Activated CD4-positive, alpha-beta T cell treated with anti-CD3 and anti-CD28 coated beads for 24 hours (primary cell): ENCODE measurements around the gene AHRR.
A peak's percentile ranks its signal among the peaks of the same experiment; 100 is the strongest.

Source experiments
- DNase-seq, 2 donors: peaks; one replicate each; pipeline ENCODE4 v3.0.0-alpha.2; 2020; ENCODE audit warnings: low read depth in 2 of 2

Gene AHRR

GRCh38 chr5:443239-444151 is 122.0 kb downstream of the AHRR start:
- no peak for DNase-seq

- no peak for DNase-seq
Measured at GRCh38 chr5:444226-444625, 122.7 kb downstream of the AHRR start.

GRCh38 chr5:445591-445990 is 124.1 kb downstream of the AHRR start:
- no peak for DNase-seq

GRCh38 chr5:446066-446882 is 124.8 kb downstream of the AHRR start:
- DNase-seq, result no peak

GRCh38 chr5:446883-447263 is 125.4 kb downstream of the AHRR start:
- DNase-seq, result no peak

GRCh38 chr5:447501-447900 is 126.0 kb downstream of the AHRR start:
- no peak for DNase-seq

- no peak for DNase-seq
Measured at GRCh38 chr5:448061-448765, 126.7 kb downstream of the AHRR start.

- no peak for DNase-seq
Measured at GRCh38 chr5:448766-449090, 127.2 kb downstream of the AHRR start.

GRCh38 chr5:449151-449550 is 127.6 kb downstream of the AHRR start:
- DNase-seq, result no peak

- no peak for DNase-seq
Measured at GRCh38 chr5:451587-452458, 130.3 kb downstream of the AHRR start.

- DNase-seq, result no peak
Measured at GRCh38 chr5:452978-453710, 131.6 kb downstream of the AHRR start.

GRCh38 chr5:453725-454481 is 132.4 kb downstream of the AHRR start:
- no peak for DNase-seq

GRCh38 chr5:454936-455335 is 133.4 kb downstream of the AHRR start:
- DNase-seq, result no peak

- DNase-seq, result no peak
Measured at GRCh38 chr5:455806-456205, 134.3 kb downstream of the AHRR start.

GRCh38 chr5:456351-457194 is 135.1 kb downstream of the AHRR start:
- no peak for DNase-seq

GRCh38 chr5:457195-457961 is 135.9 kb downstream of the AHRR start:
- DNase-seq, result no peak

- peak; percentile 54 to 62 for DNase-seq
Measured at GRCh38 chr5:458547-459353, 137.2 kb downstream of the AHRR start.
